GM23338 (cell line): ENCODE measurements around the gene CDC42EP5.

Experiments
- EZH2phosphoT487 ChIP-seq: fragments of 200-600 bp; sonication (generic); IDR thresholded peaks from one replicate; pipeline ENCODE4 v1.8.1; 2018; ENCODE audit warnings: antibody characterized with exemption; ENCODE audit not compliant: unreplicated experiment
- POLR2AphosphoS5 ChIP-seq: IDR thresholded peaks from 2 replicates; pipeline ENCODE4 v1.6.1; 2016; ENCODE audit warnings: antibody characterized with exemption, low read depth
- TF ChIP-seq, protein P1 (sequence below), 2 experiments: fragments of 200-600 bp in 1 of 2; sonication (generic) in 1 of 2; conservative IDR thresholded peaks; 2 replicates each; pipeline versions ENCODE4 v1.5.1 to v1.6.1; 2016 to 2017; ENCODE audit warnings: antibody characterized with exemption in 2 of 2, low read depth in 2 of 2, mild to moderate bottlenecking in 2 of 2, moderate library complexity in 1 of 2
- TF ChIP-seq, protein P2 (sequence below): IDR thresholded peaks from one replicate; pipeline ENCODE4 v1.6.1; 2018; ENCODE audit warnings: antibody characterized with exemption; ENCODE audit not compliant: unreplicated experiment

DNA sequence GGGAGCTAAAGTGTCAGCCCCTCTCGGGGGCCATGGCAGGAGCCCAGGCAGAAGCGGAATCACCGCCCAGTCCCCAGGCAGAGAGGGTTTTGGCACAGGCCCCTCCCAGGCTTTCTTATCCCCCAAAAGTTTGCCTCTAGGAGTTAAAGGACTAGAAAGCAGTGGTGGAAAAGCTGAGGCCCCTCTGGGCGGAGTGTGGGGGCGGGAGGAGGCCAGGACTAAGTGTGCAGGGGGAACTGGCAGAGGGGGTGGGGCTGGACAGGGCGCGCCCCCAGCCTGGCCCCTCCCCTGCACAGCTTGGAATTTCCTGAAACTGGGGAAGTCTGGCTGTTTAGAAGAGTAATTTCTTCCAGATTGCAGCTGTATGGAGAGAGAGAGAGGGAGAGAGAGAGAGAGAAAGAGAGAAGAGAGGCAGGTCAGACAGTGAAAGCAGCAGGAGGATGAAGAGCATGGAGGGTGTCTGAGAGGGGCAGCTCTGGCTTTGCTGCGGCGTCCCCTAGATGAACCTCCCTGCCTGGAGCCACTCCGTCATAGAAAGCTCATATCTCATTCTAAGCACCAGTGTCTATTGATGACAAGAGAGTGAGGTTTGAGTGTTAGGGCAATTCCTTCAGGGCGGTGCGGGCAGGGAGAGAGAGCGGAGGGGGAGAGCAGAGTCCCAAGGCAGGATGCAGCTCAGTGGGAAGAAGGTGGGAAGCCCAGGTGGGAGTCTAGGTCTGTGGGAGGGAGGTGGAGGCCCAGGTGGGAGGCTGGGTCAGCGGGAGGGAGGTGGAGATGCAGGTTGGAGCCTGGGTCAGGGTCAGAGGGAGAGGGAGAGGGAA is at the start of gene CDC42EP5:
- TF ChIP-seq, protein P1, sequence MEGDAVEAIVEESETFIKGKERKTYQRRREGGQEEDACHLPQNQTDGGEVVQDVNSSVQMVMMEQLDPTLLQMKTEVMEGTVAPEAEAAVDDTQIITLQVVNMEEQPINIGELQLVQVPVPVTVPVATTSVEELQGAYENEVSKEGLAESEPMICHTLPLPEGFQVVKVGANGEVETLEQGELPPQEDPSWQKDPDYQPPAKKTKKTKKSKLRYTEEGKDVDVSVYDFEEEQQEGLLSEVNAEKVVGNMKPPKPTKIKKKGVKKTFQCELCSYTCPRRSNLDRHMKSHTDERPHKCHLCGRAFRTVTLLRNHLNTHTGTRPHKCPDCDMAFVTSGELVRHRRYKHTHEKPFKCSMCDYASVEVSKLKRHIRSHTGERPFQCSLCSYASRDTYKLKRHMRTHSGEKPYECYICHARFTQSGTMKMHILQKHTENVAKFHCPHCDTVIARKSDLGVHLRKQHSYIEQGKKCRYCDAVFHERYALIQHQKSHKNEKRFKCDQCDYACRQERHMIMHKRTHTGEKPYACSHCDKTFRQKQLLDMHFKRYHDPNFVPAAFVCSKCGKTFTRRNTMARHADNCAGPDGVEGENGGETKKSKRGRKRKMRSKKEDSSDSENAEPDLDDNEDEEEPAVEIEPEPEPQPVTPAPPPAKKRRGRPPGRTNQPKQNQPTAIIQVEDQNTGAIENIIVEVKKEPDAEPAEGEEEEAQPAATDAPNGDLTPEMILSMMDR (conservative IDR thresholded peaks at IDR 0.05; ENCODE audit: low read depth in 2 of 2), result no peak
- no peak for TF ChIP-seq POLR2AphosphoS5
- no peak for TF ChIP-seq EZH2phosphoT487
- TF ChIP-seq, protein P2, sequence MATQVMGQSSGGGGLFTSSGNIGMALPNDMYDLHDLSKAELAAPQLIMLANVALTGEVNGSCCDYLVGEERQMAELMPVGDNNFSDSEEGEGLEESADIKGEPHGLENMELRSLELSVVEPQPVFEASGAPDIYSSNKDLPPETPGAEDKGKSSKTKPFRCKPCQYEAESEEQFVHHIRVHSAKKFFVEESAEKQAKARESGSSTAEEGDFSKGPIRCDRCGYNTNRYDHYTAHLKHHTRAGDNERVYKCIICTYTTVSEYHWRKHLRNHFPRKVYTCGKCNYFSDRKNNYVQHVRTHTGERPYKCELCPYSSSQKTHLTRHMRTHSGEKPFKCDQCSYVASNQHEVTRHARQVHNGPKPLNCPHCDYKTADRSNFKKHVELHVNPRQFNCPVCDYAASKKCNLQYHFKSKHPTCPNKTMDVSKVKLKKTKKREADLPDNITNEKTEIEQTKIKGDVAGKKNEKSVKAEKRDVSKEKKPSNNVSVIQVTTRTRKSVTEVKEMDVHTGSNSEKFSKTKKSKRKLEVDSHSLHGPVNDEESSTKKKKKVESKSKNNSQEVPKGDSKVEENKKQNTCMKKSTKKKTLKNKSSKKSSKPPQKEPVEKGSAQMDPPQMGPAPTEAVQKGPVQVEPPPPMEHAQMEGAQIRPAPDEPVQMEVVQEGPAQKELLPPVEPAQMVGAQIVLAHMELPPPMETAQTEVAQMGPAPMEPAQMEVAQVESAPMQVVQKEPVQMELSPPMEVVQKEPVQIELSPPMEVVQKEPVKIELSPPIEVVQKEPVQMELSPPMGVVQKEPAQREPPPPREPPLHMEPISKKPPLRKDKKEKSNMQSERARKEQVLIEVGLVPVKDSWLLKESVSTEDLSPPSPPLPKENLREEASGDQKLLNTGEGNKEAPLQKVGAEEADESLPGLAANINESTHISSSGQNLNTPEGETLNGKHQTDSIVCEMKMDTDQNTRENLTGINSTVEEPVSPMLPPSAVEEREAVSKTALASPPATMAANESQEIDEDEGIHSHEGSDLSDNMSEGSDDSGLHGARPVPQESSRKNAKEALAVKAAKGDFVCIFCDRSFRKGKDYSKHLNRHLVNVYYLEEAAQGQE, result no peak
